ENCODE data around the gene MIEF1. TPM values are rescaled to one million over a fixed set of nuclear protein-coding genes. Genes with fewer than 3 reads are reported as not detected.

Gene MIEF1
- total and polyA plus RNA-seq, 7 experiments from 2014 or later: 17.5 to 42.3 (median 33.2) TPM

DNA sequence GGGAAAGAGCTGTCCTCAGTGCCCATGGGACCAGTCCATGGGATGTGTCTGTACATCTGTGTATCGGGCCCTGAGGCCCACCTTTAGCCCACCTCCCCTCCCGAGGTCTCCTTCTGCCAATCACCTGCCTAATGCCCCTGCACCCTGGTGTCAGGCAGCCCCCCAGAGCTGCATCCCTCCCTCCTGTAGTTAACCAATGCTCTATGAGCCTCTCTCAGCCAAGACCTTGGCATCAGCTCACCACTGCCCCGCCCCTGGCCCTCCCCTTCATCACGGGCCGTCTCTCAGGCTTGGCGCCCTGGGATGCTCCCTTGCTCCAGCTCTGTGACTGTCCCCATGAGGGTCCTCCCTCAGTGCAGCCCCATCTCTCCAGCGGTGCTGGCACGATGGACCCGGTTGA, 26.8 kb upstream of the MIEF1 start:
- intact Hi-C loops (cut with micrococcal nuclease): no loop called here
- Mint-ChIP-seq H3K4me1 (peaks cover 6 to 22% (median 19%) of the 10 kb centered on the region in 7 donors), H3K9me3 (no peaks in the 10 kb centered on the region), H3K27ac (peak overlapping the region in 1 of 9 donors; percentile 72), H3K4me3 (no peak overlapping the region), H3K36me3 (no peaks in the 10 kb centered on the region), H3K27me3 (no peaks in the 10 kb centered on the region)
- POLR2A ChIA-PET: interaction anchor here (0.6 to 0.8 kb wide), 3 partner anchors 47 to 467 kb away, joined by 3 to 4 read pairs (median 3); no protein-coding TSS in a partner anchor
- Histone ChIP-seq H3K27me3 (ENCODE audit: control insufficient read depth in 2 of 2, insufficient read depth in 2 of 2, low read length in 2 of 2) (no peaks in the 10 kb centered on the region), H3K27ac (ENCODE audit: low read depth, low read length) (no peak overlapping the region), H3K9me3 (ENCODE audit: control insufficient read depth in 2 of 3, low read length in 3 of 3) (no peaks in the 10 kb centered on the region), H3K4me1 (ENCODE audit: control insufficient read depth in 2 of 2, insufficient read depth in 2 of 2, low read length in 2 of 2) (peaks cover 9 to 15% of the 10 kb centered on the region in 2 donors), H3K4me3 (ENCODE audit: low read length) (no peak overlapping the region), H3K36me3 (ENCODE audit: control insufficient read depth in 2 of 3, insufficient read depth in 3 of 3, low read length in 3 of 3) (no peaks in the 10 kb centered on the region)
- ATAC-seq (no peak), DNase-seq (no peak)
- CTCF ChIA-PET: interaction anchor here (0.9 kb wide), 1 partner anchor 21 kb away, joined by 6 read pairs; no protein-coding TSS in a partner anchor

DNA sequence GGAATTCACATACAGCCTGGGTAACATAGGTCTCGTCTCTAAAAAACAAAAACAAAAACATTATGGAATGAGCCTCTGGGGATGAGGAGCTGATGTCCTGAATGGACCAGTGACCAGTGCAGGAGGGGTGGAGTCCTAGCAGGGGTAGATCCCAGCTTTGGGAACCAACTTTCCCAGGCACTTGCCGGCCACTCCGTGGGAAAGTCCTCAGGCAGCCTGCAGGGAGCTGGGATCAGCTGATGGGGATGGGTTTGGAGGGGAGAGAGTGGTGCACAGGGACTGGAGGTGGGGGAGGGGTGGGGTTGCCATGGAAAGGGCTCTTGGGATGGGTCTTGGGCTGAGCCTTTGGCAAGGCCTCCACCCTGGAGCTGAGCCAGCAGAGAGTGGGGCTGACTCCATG, 26.2 kb upstream of the MIEF1 start:
- H3K4me1 ChIP-seq (ENCODE audit: control insufficient read depth in 2 of 2, insufficient read depth in 2 of 2, low read length in 2 of 2): peaks cover 9 to 15% of the 10 kb centered on the region in 2 donors
- ATAC-seq: no peak
- H3K4me3 ChIP-seq (ENCODE audit: low read length): no peak overlapping the region
- no peak for DNase-seq
- H3K9me3 ChIP-seq (ENCODE audit: control insufficient read depth in 2 of 3, low read length in 3 of 3): no peaks in the 10 kb centered on the region
- H3K27ac ChIP-seq (ENCODE audit: low read depth, low read length): no peak overlapping the region
- Mint-ChIP-seq H3K4me3 (no peak overlapping the region), H3K27me3 (no peaks in the 10 kb centered on the region), H3K27ac (no peak overlapping the region), H3K9me3 (no peaks in the 10 kb centered on the region), H3K36me3 (no peaks in the 10 kb centered on the region), H3K4me1 (peaks cover 6 to 21% (median 19%) of the 10 kb centered on the region in 7 donors)
- CTCF ChIA-PET: interaction anchor here (0.6 to 0.9 kb wide), 2 partner anchors 21 to 229 kb away, joined by 6 to 7 read pairs; no protein-coding TSS in a partner anchor
- no peaks in the 10 kb centered on the region for H3K27me3 ChIP-seq (ENCODE audit: control insufficient read depth in 2 of 2, insufficient read depth in 2 of 2, low read length in 2 of 2)
- POLR2A ChIA-PET: interaction anchor here (0.6 kb wide), 2 partner anchors 47 to 535 kb away, joined by 3 to 5 read pairs; no protein-coding TSS in a partner anchor
- no peaks in the 10 kb centered on the region for H3K36me3 ChIP-seq (ENCODE audit: control insufficient read depth in 2 of 3, insufficient read depth in 3 of 3, low read length in 3 of 3)
- intact Hi-C loops (cut with micrococcal nuclease): no loop called here

DNA sequence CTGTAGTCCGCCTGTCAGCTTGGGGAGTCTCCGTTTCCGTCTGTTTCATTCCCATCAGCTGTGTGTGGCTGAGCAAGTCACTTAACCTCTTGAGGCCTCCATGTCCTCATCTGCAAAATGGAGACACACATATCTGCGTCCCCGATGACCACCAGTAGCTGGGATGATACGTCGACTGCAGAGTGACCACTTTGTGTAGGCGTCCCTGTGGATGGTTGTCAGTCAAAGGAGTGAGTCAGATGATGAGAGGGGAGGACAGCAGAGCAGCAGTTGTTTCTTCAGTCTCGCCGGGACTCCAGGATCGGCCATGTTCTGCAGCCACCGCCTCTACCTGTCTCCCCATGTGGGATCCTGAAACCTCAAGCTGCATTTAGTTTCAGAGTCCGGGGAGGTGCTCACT, 25.4 kb upstream of the MIEF1 start:
- Mint-ChIP-seq H3K4me1 (peaks cover 2 to 17% (median 15%) of the 10 kb centered on the region in 7 donors), H3K27me3 (no peaks in the 10 kb centered on the region), H3K4me3 (no peak overlapping the region), H3K36me3 (no peaks in the 10 kb centered on the region), H3K27ac (peak overlapping the region in 1 of 9 donors; percentile 51), H3K9me3 (no peaks in the 10 kb centered on the region)
- H3K27me3 ChIP-seq (ENCODE audit: control insufficient read depth in 2 of 2, insufficient read depth in 2 of 2, low read length in 2 of 2): no peaks in the 10 kb centered on the region
- DNase-seq: no peak
- ATAC-seq: no peak
- CTCF ChIA-PET: interaction anchor here (0.6 to 1.1 kb wide), 2 partner anchors 14 to 228 kb away, joined by 3 to 7 read pairs; no protein-coding TSS in a partner anchor
- POLR2A ChIA-PET: interaction anchor here (0.7 kb wide), 1 partner anchor 18 kb away, joined by 3 read pairs; no protein-coding TSS in a partner anchor
- no peak overlapping the region for H3K4me3 ChIP-seq (ENCODE audit: low read length)
- H3K9me3 ChIP-seq (ENCODE audit: control insufficient read depth in 2 of 3, low read length in 3 of 3): no peaks in the 10 kb centered on the region
- no peaks in the 10 kb centered on the region for H3K36me3 ChIP-seq (ENCODE audit: control insufficient read depth in 2 of 3, insufficient read depth in 3 of 3, low read length in 3 of 3)
- intact Hi-C loops (cut with micrococcal nuclease): no loop called here
- no peak overlapping the region for H3K27ac ChIP-seq (ENCODE audit: low read depth, low read length)
- peaks cover 5 to 12% of the 10 kb centered on the region in 2 donors for H3K4me1 ChIP-seq (ENCODE audit: control insufficient read depth in 2 of 2, insufficient read depth in 2 of 2, low read length in 2 of 2)

DNA sequence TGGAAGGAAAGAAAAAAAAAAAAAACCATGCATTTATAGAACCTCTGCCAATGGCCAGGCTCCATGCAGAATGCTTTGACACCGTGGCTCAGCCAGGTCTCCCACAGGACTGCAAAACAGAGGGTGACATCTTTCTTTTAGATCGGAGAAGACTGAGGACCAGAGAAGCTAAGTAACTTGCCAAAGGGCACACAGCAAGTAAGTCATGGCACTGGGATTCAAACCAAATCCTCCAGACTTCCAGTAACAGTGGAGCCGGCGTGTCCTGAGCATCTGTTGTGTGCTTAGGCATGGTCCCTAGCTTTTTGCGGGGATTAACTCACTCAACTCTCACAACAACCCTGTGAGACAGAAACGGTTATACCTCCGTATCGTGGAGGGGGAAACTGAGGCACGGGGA, 24.5 kb upstream of the MIEF1 start:
- H3K27ac Mint-ChIP-seq: no peak overlapping the region
- ATAC-seq (no peak), DNase-seq (no peak)
- H3K27me3 Mint-ChIP-seq: no peaks in the 10 kb centered on the region
- no peak overlapping the region for H3K4me3 Mint-ChIP-seq
- no peaks in the 10 kb centered on the region for H3K36me3 ChIP-seq (ENCODE audit: control insufficient read depth in 2 of 3, insufficient read depth in 3 of 3, low read length in 3 of 3)
- no peaks in the 10 kb centered on the region for H3K36me3 Mint-ChIP-seq
- intact Hi-C loops (cut with micrococcal nuclease): no loop called here
- no peaks in the 10 kb centered on the region for H3K27me3 ChIP-seq (ENCODE audit: control insufficient read depth in 2 of 2, insufficient read depth in 2 of 2, low read length in 2 of 2)
- no peak overlapping the region for H3K4me3 ChIP-seq (ENCODE audit: low read length)
- no peaks in the 10 kb centered on the region for H3K9me3 Mint-ChIP-seq
- peaks cover 0 to 4% of the 10 kb centered on the region in 2 donors for H3K4me1 ChIP-seq (ENCODE audit: control insufficient read depth in 2 of 2, insufficient read depth in 2 of 2, low read length in 2 of 2)
- H3K9me3 ChIP-seq (ENCODE audit: control insufficient read depth in 2 of 3, low read length in 3 of 3): no peaks in the 10 kb centered on the region
- H3K4me1 Mint-ChIP-seq: peaks cover 0 to 10% (median 6%) of the 10 kb centered on the region in 7 donors
- CTCF ChIA-PET: interaction anchor here (0.9 to 1.8 kb wide), 3 partner anchors 13 to 128 kb away, joined by 3 to 4 read pairs (median 3); partner anchors contain the start of gene SYNGR1
- POLR2A ChIA-PET: no interaction called here
- no peak overlapping the region for H3K27ac ChIP-seq (ENCODE audit: low read depth, low read length)

DNA sequence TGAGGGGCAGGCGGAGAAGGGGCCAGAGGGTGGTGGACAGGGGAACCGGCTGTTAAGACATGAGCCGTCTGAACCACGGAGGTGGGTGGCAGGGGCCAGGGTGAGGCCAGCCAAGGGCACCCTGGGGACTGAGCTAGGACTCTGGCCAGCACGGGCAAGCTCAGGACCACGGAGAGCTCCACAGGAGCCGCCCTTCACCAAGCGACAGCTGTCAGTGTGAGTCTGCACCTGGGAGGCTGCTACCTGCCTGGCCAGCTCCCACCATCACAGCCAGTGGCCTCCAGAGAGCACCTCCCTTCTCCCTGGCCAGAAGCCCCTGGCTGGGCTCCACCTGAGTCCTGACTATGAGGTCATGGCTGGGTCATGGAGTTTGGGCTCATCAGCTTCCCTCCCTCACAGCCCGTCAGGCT, 23.6 kb upstream of the MIEF1 start:
- POLR2A ChIA-PET: interaction anchor here (1.5 kb wide), 1 partner anchor 15 kb away, joined by 4 read pairs; no protein-coding TSS in a partner anchor
- Mint-ChIP-seq H3K4me1 (peaks cover 0 to 5% (median 0%) of the 10 kb centered on the region in 7 donors), H3K27me3 (no peaks in the 10 kb centered on the region), H3K9me3 (no peaks in the 10 kb centered on the region), H3K36me3 (no peaks in the 10 kb centered on the region), H3K27ac (no peak overlapping the region), H3K4me3 (no peak overlapping the region)
- no peak overlapping the region for H3K4me3 ChIP-seq (ENCODE audit: low read length)
- H3K27ac ChIP-seq (ENCODE audit: low read depth, low read length): no peak overlapping the region
- ATAC-seq: no peak
- no peaks in the 10 kb centered on the region for H3K9me3 ChIP-seq (ENCODE audit: control insufficient read depth in 2 of 3, low read length in 3 of 3)
- no peaks in the 10 kb centered on the region for H3K36me3 ChIP-seq (ENCODE audit: control insufficient read depth in 2 of 3, insufficient read depth in 3 of 3, low read length in 3 of 3)
- CTCF ChIA-PET: interaction anchor here (0.9 to 1.8 kb wide), 2 partner anchors 56 to 129 kb away, joined by 3 to 4 read pairs; partner anchors contain the start of gene SYNGR1
- H3K27me3 ChIP-seq (ENCODE audit: control insufficient read depth in 2 of 2, insufficient read depth in 2 of 2, low read length in 2 of 2): no peaks in the 10 kb centered on the region
- intact Hi-C loops (cut with micrococcal nuclease): no loop called here
- peak in 2 of 9 donors; percentile 22 to 25 for DNase-seq
- no peaks in the 10 kb centered on the region for H3K4me1 ChIP-seq (ENCODE audit: control insufficient read depth in 2 of 2, insufficient read depth in 2 of 2, low read length in 2 of 2)

DNA sequence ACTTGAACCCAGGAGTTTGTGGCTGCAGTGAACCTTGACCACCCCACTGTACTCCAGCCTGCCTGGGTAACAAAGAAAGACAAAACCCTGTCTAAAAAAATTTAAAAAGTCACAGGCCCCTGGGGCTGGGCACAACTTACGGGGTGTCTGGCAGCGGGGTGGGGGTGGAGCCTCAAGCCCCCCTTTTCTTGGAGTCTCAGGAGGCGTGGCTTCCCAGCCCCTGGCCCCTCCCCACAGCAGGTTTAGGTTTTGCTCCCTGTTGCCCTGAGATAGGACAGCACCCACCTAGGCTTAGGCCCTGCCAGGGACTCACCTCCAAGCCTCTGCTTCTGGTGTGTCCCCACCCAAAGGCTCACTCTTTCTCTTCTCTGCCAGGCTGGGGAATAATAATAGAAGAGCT, 22.8 kb upstream of the MIEF1 start:
- intact Hi-C loops (cut with micrococcal nuclease): no loop called here
- peaks cover 0 to 5% (median 0%) of the 10 kb centered on the region in 7 donors for H3K4me1 Mint-ChIP-seq
- Histone ChIP-seq H3K36me3 (ENCODE audit: control insufficient read depth in 2 of 3, insufficient read depth in 3 of 3, low read length in 3 of 3) (no peaks in the 10 kb centered on the region), H3K4me1 (ENCODE audit: control insufficient read depth in 2 of 2, insufficient read depth in 2 of 2, low read length in 2 of 2) (no peaks in the 10 kb centered on the region), H3K27ac (ENCODE audit: low read depth, low read length) (no peak overlapping the region), H3K9me3 (ENCODE audit: control insufficient read depth in 2 of 3, low read length in 3 of 3) (no peaks in the 10 kb centered on the region), H3K27me3 (ENCODE audit: control insufficient read depth in 2 of 2, insufficient read depth in 2 of 2, low read length in 2 of 2) (no peaks in the 10 kb centered on the region), H3K4me3 (ENCODE audit: low read length) (no peak overlapping the region)
- ATAC-seq (no peak), DNase-seq (no peak)
- POLR2A ChIA-PET: interaction anchor here (1.3 to 1.5 kb wide), 2 partner anchors 11 to 14 kb away, joined by 3 to 4 read pairs; no protein-coding TSS in a partner anchor
- H3K4me3 Mint-ChIP-seq: no peak overlapping the region
- CTCF ChIA-PET: interaction anchor here (1.0 to 1.2 kb wide), 2 partner anchors 11 to 15 kb away, joined by 3 to 4 read pairs; no protein-coding TSS in a partner anchor
- no peak overlapping the region for H3K27ac Mint-ChIP-seq
- no peaks in the 10 kb centered on the region for H3K36me3 Mint-ChIP-seq
- no peaks in the 10 kb centered on the region for H3K27me3 Mint-ChIP-seq
- no peaks in the 10 kb centered on the region for H3K9me3 Mint-ChIP-seq

DNA sequence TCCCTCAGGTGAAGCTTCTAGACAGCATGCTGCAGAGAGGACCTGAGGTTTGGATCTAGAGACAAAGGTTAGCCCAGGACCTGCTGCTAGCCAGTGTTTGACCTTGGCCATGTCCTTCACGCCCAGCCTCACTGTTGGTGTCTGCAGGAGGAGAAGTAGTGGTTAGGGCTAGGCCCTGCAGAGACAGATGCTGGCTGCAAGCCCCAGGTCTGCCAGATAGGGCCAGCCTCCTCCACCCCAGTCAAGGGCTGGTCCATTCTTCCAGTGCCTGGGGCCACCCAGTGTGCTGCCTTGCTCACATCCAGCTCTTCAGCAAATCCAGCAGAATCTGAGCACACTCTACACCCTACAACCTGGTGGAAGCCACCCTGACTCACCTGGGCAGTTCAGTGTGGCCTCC, 21.5 kb upstream of the MIEF1 start:
- Histone ChIP-seq H3K27ac (ENCODE audit: low read depth, low read length) (no peak overlapping the region), H3K4me1 (ENCODE audit: control insufficient read depth in 2 of 2, insufficient read depth in 2 of 2, low read length in 2 of 2) (no peaks in the 10 kb centered on the region), H3K36me3 (ENCODE audit: control insufficient read depth in 2 of 3, insufficient read depth in 3 of 3, low read length in 3 of 3) (no peaks in the 10 kb centered on the region), H3K9me3 (ENCODE audit: control insufficient read depth in 2 of 3, low read length in 3 of 3) (no peaks in the 10 kb centered on the region), H3K4me3 (ENCODE audit: low read length) (no peak overlapping the region), H3K27me3 (ENCODE audit: control insufficient read depth in 2 of 2, insufficient read depth in 2 of 2, low read length in 2 of 2) (no peaks in the 10 kb centered on the region)
- CTCF ChIA-PET: no interaction called here
- H3K27ac Mint-ChIP-seq: no peak overlapping the region
- H3K9me3 Mint-ChIP-seq: no peaks in the 10 kb centered on the region
- H3K27me3 Mint-ChIP-seq: peaks cover 0 to 2% (median 0%) of the 10 kb centered on the region in 5 donors
- H3K4me1 Mint-ChIP-seq: peaks cover 0 to 5% (median 0%) of the 10 kb centered on the region in 7 donors
- POLR2A ChIA-PET: no interaction called here
- no peaks in the 10 kb centered on the region for H3K36me3 Mint-ChIP-seq
- no peak for DNase-seq
- ATAC-seq: no peak
- intact Hi-C loops (cut with micrococcal nuclease): no loop called here
- no peak overlapping the region for H3K4me3 Mint-ChIP-seq
